ENCODE measurements around the gene EXOC6B. TPM values are rescaled to one million over a fixed set of nuclear protein-coding genes. Genes with fewer than 3 reads are reported as not detected.
A peak's percentile ranks its signal among the peaks of the same experiment; 100 is the strongest.

The EXOC6B gene
- total RNA-seq, 2 donors from 2014 or later, result 51.3 to 68.9 TPM

DNA sequence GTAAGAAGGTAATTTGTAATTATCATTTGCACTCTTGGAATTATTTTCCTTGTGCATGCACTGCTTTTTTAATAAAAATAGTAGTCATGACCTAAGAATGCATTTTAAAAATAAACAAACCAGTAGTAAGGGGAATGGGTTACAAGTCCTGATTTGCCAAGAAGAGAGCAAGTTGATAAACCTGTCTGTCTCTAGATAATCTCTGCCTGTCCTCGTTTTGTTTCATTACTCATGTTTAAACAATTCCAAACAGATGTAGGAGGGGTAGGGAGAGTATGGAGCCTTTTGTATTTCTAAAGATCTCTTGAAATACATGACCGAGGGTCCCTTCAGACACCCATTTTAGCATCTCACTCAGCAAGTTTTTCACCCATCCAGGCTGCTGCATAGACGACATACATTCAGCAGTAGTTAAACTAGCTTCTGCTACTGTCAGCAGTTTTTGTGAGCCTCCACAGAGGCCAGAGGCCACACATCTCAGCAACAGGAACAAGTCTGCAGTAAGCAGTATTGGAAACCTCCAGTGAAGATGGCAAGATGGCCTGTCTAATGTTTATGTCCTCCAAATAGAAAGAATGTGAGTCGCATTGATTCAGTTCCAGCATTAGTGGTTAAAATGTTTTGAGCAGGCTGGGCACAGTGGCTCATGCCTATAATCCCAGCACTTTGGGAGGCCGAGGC lies 2.3 kb upstream of the EXOC6B start:
- Histone ChIP-seq H3K27me3 (ENCODE audit: control insufficient read depth, insufficient read depth, low read length, poor library complexity, severe bottlenecking) (no peaks in the 10 kb centered on the region), H3K9me3 (ENCODE audit: control insufficient read depth, low read length) (no peaks in the 10 kb centered on the region), H3K27ac (ENCODE audit: low read depth, low read length) (no peak overlapping the region), H3K4me1 (ENCODE audit: control insufficient read depth, insufficient read depth, low read length) (no peaks in the 10 kb centered on the region), H3K4me3 (ENCODE audit: low read length) (no peak overlapping the region), H3K36me3 (ENCODE audit: control insufficient read depth, insufficient read depth, low read length) (no peaks in the 10 kb centered on the region), H3K9ac (ENCODE audit: extremely low read depth, low read length, poor library complexity, severe bottlenecking) (no peak overlapping the region)
- Mint-ChIP-seq H3K36me3 (ENCODE audit: low read depth) (no peaks in the 10 kb centered on the region), H3K4me3 (no peak overlapping the region), H3K9me3 (no peaks in the 10 kb centered on the region), H3K27me3 (ENCODE audit: insufficient read depth) (no peaks in the 10 kb centered on the region), H3K27ac (no peak overlapping the region), H3K4me1 (peaks cover 12% of the 10 kb centered on the region)
- DNase-seq, result no peak
- TF ChIP-seq, protein P1, sequence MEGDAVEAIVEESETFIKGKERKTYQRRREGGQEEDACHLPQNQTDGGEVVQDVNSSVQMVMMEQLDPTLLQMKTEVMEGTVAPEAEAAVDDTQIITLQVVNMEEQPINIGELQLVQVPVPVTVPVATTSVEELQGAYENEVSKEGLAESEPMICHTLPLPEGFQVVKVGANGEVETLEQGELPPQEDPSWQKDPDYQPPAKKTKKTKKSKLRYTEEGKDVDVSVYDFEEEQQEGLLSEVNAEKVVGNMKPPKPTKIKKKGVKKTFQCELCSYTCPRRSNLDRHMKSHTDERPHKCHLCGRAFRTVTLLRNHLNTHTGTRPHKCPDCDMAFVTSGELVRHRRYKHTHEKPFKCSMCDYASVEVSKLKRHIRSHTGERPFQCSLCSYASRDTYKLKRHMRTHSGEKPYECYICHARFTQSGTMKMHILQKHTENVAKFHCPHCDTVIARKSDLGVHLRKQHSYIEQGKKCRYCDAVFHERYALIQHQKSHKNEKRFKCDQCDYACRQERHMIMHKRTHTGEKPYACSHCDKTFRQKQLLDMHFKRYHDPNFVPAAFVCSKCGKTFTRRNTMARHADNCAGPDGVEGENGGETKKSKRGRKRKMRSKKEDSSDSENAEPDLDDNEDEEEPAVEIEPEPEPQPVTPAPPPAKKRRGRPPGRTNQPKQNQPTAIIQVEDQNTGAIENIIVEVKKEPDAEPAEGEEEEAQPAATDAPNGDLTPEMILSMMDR (conservative IDR thresholded peaks at IDR 0.05), result no peak
- 68 to 71% methylated on average over 2 to 4 of the region's 5 CpGs for WGBS, 2 experiments (ENCODE audit: insufficient coverage in 1 of 2, insufficient read length in 1 of 2)

DNA sequence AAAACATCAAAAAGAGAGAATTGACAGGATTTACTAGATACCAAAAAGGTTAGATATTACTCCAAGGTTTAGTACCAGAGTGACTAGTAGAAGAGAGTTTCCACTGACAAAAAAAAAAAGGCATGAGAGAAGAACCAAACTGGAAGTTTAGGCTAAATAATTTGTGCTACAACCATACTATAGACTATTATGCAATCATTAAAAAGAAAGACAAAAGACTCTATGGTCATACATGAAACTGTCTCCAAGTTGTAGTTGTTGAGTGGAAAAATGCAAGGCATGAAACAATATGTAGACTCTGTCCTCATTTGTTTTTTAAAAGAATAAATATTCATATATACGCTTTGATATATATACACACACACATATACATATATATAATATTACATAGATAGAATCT lies 1.7 kb upstream of the EXOC6B start:
- TF ChIP-seq, protein P1 (conservative IDR thresholded peaks at IDR 0.05), result no peak
- Mint-ChIP-seq H3K9me3 (no peaks in the 10 kb centered on the region), H3K4me1 (peaks cover 15% of the 10 kb centered on the region), H3K4me3 (no peak overlapping the region), H3K27me3 (ENCODE audit: insufficient read depth) (no peaks in the 10 kb centered on the region), H3K36me3 (ENCODE audit: low read depth) (no peaks in the 10 kb centered on the region), H3K27ac (no peak overlapping the region)
- H3K27me3 ChIP-seq (ENCODE audit: control insufficient read depth, insufficient read depth, low read length, poor library complexity, severe bottlenecking), result no peaks in the 10 kb centered on the region
- no peaks in the 10 kb centered on the region for H3K4me1 ChIP-seq (ENCODE audit: control insufficient read depth, insufficient read depth, low read length)
- H3K9me3 ChIP-seq (ENCODE audit: control insufficient read depth, low read length), result no peaks in the 10 kb centered on the region
- no peak overlapping the region for H3K4me3 ChIP-seq (ENCODE audit: low read length)
- H3K9ac ChIP-seq (ENCODE audit: extremely low read depth, low read length, poor library complexity, severe bottlenecking), result no peak overlapping the region
- H3K27ac ChIP-seq (ENCODE audit: low read depth, low read length), result no peak overlapping the region
- WGBS, 2 experiments (ENCODE audit: insufficient coverage in 1 of 2, insufficient read length in 1 of 2), result no CpG with 5 or more reads among the region's 1 CpG
- DNase-seq, result no peak
- H3K36me3 ChIP-seq (ENCODE audit: control insufficient read depth, insufficient read depth, low read length), result no peaks in the 10 kb centered on the region

DNA sequence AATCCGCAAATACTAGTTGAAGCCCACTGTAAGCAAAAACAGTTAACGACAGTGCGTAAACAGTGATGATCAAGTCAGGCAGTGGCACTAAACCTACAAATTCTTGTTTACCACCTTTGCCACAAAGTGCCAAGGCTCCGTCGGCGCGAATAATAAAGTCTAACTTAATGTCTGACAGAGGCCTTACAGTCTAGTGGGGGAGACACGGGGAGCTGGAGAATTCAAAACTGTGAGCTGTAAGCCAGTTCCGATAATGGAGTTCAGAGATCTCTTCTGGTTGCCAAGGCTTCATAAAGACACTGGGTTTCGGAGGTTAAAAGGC lies 284 bp upstream of the EXOC6B start:
- Histone ChIP-seq H3K27ac (ENCODE audit: low read depth, low read length) (no peak overlapping the region), H3K36me3 (ENCODE audit: control insufficient read depth, insufficient read depth, low read length) (peaks cover 7% of the 10 kb centered on the region), H3K4me1 (ENCODE audit: control insufficient read depth, insufficient read depth, low read length) (no peaks in the 10 kb centered on the region), H3K9me3 (ENCODE audit: control insufficient read depth, low read length) (no peaks in the 10 kb centered on the region), H3K9ac (ENCODE audit: extremely low read depth, low read length, poor library complexity, severe bottlenecking) (no peak overlapping the region), H3K4me3 (ENCODE audit: low read length) (peak overlapping the region; percentile 90), H3K27me3 (ENCODE audit: control insufficient read depth, insufficient read depth, low read length, poor library complexity, severe bottlenecking) (no peaks in the 10 kb centered on the region)
- Mint-ChIP-seq H3K9me3 (no peaks in the 10 kb centered on the region), H3K36me3 (ENCODE audit: low read depth) (peaks cover 5% of the 10 kb centered on the region), H3K4me1 (peaks cover 15% of the 10 kb centered on the region), H3K4me3 (peak overlapping the region; percentile 91), H3K27me3 (ENCODE audit: insufficient read depth) (no peaks in the 10 kb centered on the region), H3K27ac (peak overlapping the region; percentile 95)
- no peak for DNase-seq
- WGBS, 2 experiments (ENCODE audit: insufficient coverage in 1 of 2, insufficient read length in 1 of 2), result 67 to 70% methylated on average over 8 to 10 of the region's 10 CpGs
- TF ChIP-seq, protein P1 (conservative IDR thresholded peaks at IDR 0.05), result no peak
